OCI-LY1 (cell line): ENCODE data around the gene CGB7.
"Not testable (repeated sequence)": the region's sequence is repeated elsewhere in the genome, so short reads cannot be mapped to it uniquely, and the experiment has no call there.

ENCODE experiments used
- H2AFZ ChIP-seq: fragments of 200-600 bp; sonication (generic), shearing (Covaris generic); 2 replicates; pipeline ENCODE4 v1.6.0; 2014; ENCODE audit warnings: antibody characterized with exemption, mild to moderate bottlenecking, low read length
- H3F3A ChIP-seq: fragments of 200-600 bp; sonication (generic), shearing (Covaris generic); 2 replicates; pipeline ENCODE4 v1.6.0; 2014; ENCODE audit warnings: mild to moderate bottlenecking, antibody characterized with exemption, low read length, moderate library complexity; ENCODE audit not compliant: insufficient read depth
- H3K27ac ChIP-seq: fragments of 200-600 bp; sonication (generic); 2 replicates; pipeline ENCODE4 v1.5.1; 2014; ENCODE audit warnings: low read length, mixed run types, mild to moderate bottlenecking, low read depth; ENCODE audit not compliant: poor library complexity, severe bottlenecking
- H3K27me3 ChIP-seq: fragments of 200-600 bp; sonication (generic); 2 replicates; pipeline ENCODE4 v1.6.0; 2014; ENCODE audit warnings: antibody characterized with exemption, mild to moderate bottlenecking, low read length, moderate library complexity; ENCODE audit not compliant: insufficient read depth
- H3K36me3 ChIP-seq: fragments of 200-600 bp; sonication (generic); 2 replicates; pipeline ENCODE4 v1.6.1; 2014; ENCODE audit warnings: mild to moderate bottlenecking, antibody characterized with exemption, low read length, moderate library complexity, mixed read lengths; ENCODE audit not compliant: insufficient read depth
- H3K4me1 ChIP-seq: fragments of 200-600 bp; sonication (generic); 2 replicates; pipeline ENCODE4 v1.5.1; 2014; ENCODE audit warnings: mild to moderate bottlenecking, low read length, moderate library complexity; ENCODE audit not compliant: insufficient read depth, severe bottlenecking
- H3K4me2 ChIP-seq: fragments of 200-600 bp; sonication (generic), shearing (Covaris generic); 2 replicates; pipeline ENCODE4 v1.6.1; 2014; ENCODE audit warnings: low read length
- H3K4me3 ChIP-seq: fragments of 200-600 bp; sonication (generic); 2 replicates; pipeline ENCODE4 v1.5.1; 2014; ENCODE audit warnings: low read length, low read depth, mild to moderate bottlenecking, mixed read lengths; ENCODE audit not compliant: poor library complexity, severe bottlenecking
- H3K79me2 ChIP-seq: fragments of 200-600 bp; shearing (Covaris generic); 2 replicates; pipeline ENCODE4 v1.6.1; 2016; ENCODE audit warnings: mixed run types, low read length, mixed read lengths; ENCODE audit not compliant: insufficient read depth
- H3K9ac ChIP-seq: fragments of 200-600 bp; sonication (generic), shearing (Covaris generic); 2 replicates; pipeline ENCODE4 v1.6.1; 2014; ENCODE audit warnings: mild to moderate bottlenecking, low read length, mixed read lengths
- H3K9me2 ChIP-seq: fragments of 200-600 bp; sonication (generic), shearing (Covaris generic); 2 replicates; pipeline ENCODE4 v1.6.1; 2014; ENCODE audit warnings: low read depth, mild to moderate bottlenecking, low read length, mixed read lengths
- H3K9me3 ChIP-seq: fragments of 200-600 bp; shearing (Covaris generic); 2 replicates; pipeline ENCODE4 v1.6.1; 2014; ENCODE audit warnings: low read length, mixed read lengths
- H4K20me1 ChIP-seq: fragments of 200-600 bp; sonication (generic), shearing (Covaris generic); 2 replicates; pipeline ENCODE4 v1.6.0; 2016; ENCODE audit warnings: mild to moderate bottlenecking, low read length; ENCODE audit not compliant: insufficient read depth
- CTCF ChIP-seq: fragments of 200-600 bp; sonication (generic), shearing (Covaris generic); IDR thresholded peaks from 2 replicates; pipeline ENCODE4 v1.5.1; 2017; ENCODE audit warnings: mild to moderate bottlenecking, antibody characterized with exemption, low read length, moderate library complexity, mixed read lengths
- EZH2 ChIP-seq: fragments of 200-600 bp; sonication (generic), shearing (Covaris generic); IDR thresholded peaks from 2 replicates; pipeline ENCODE4 v1.8.0; 2017; ENCODE audit warnings: borderline replicate concordance, mixed run types, mild to moderate bottlenecking, antibody characterized with exemption, low read length, moderate library complexity, mixed read lengths

The CGB7 gene

DNA sequence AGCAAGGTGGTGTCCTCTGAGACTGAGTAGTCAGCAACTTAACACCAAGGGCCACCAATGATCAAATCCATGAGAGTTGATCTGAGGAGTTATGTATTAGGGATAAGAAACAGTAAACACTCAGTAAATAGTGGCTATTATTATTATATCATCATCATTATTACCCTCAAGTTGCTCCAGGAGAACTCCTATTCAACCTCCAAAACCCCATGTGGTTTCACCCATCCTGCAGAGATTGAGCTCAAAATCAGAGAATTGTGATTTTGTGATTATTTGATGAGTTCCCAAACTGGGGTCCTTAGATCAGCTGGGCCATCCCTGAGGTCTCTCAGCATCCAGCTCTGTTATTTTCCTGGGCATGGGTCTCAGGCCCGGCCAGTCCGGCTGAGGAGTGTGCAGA lies 3.5 kb upstream of the CGB7 start:
- H4K20me1 ChIP-seq = no peaks in the 10 kb centered on the region
- H3K4me1 ChIP-seq = peaks cover 4% of the 10 kb centered on the region
- H3K79me2 ChIP-seq = no peaks in the 10 kb centered on the region
- no peak overlapping the region for H2AFZ ChIP-seq
- H3K9me2 ChIP-seq = no peaks in the 10 kb centered on the region
- TF ChIP-seq EZH2 (no peak), CTCF (no peak)
- H3K9me3 ChIP-seq = no peaks in the 10 kb centered on the region
- H3K9ac ChIP-seq = no peak overlapping the region
- H3K36me3 ChIP-seq = no peaks in the 10 kb centered on the region
- no peaks in the 10 kb centered on the region for H3F3A ChIP-seq
- no peak overlapping the region for H3K4me3 ChIP-seq
- peaks cover 10% of the 10 kb centered on the region; the same call in 1 of the 2 replicates for H3K27me3 ChIP-seq
- H3K27ac ChIP-seq = no peak overlapping the region
- no peak overlapping the region for H3K4me2 ChIP-seq

DNA sequence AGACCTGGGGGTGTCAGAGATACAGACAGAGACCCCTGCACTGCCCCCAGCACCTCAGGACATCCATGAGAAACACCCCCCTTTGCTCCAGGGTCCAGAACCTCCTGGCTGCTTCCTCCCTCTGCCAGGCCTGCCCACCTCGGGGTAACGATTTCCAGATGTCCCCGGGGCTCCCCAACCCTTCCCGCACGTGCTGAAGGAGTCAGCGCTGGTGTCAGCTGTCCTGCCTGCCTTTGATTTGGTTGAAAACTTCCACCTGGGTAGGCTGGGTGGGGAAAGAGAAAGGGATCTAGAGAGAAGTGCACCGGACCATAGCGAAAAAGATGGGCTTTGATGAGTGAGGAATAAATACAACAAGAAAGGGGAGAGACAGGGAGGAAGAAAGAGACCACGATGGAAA lies 1.5 kb upstream of the CGB7 start:
- H3K4me2 ChIP-seq = no peak overlapping the region
- no peaks in the 10 kb centered on the region for H3K9me3 ChIP-seq
- no peaks in the 10 kb centered on the region for H3K79me2 ChIP-seq
- no peaks in the 10 kb centered on the region for H3K9me2 ChIP-seq
- no peak overlapping the region for H3K27ac ChIP-seq
- H2AFZ ChIP-seq = no peak overlapping the region
- no peak overlapping the region for H3K4me3 ChIP-seq
- H3K27me3 ChIP-seq = peaks cover 5% of the 10 kb centered on the region; the same call in 1 of the 2 replicates
- no peak for TF ChIP-seq CTCF
- H3F3A ChIP-seq = no peaks in the 10 kb centered on the region
- H3K36me3 ChIP-seq = no peaks in the 10 kb centered on the region
- no peaks in the 10 kb centered on the region for H4K20me1 ChIP-seq
- H3K9ac ChIP-seq = no peak overlapping the region
- peaks cover 4% of the 10 kb centered on the region for H3K4me1 ChIP-seq

DNA sequence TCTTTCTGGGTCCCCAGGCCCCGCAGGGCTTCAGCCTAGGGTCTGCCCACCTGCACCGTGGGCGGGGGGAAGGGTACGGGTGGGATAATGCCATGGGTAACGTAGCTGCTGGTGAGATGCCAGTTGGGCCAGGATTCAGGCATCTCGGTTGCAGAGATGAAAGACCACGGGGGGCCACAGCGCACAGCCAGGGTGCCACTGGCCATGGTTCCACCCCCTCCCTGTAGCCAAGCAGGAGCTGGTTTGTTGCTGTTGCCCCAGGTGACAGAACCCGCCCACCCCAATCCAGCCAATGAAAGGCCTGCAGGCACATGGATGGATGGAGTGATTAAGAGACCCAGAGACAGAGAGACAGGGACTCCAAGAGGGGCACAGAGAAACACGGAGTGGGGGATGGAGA lies 1.0 kb upstream of the CGB7 start:
- Histone ChIP-seq H3K27ac (no peak overlapping the region), H3K4me3 (no peak overlapping the region), H3K4me1 (peaks cover 4% of the 10 kb centered on the region), H3K4me2 (no peak overlapping the region), H3K27me3 (peaks cover 5% of the 10 kb centered on the region; the same call in 1 of the 2 replicates), H4K20me1 (no peaks in the 10 kb centered on the region), H3K9me2 (no peaks in the 10 kb centered on the region), H3K9ac (no peak overlapping the region), H2AFZ (no peak overlapping the region), H3K79me2 (no peaks in the 10 kb centered on the region), H3F3A (no peaks in the 10 kb centered on the region), H3K36me3 (no peaks in the 10 kb centered on the region), H3K9me3 (no peaks in the 10 kb centered on the region)
- TF ChIP-seq EZH2 (no peak), CTCF (no peak)

- not testable (repeated sequence) for H3K4me1 ChIP-seq, H3K27ac ChIP-seq, H3K36me3 ChIP-seq, H3K9me3 ChIP-seq, H3F3A ChIP-seq, H3K9ac ChIP-seq, H3K27me3 ChIP-seq, H3K9me2 ChIP-seq, H3K4me3 ChIP-seq, H3K79me2 ChIP-seq, H4K20me1 ChIP-seq, H2AFZ ChIP-seq
- H3K4me2 ChIP-seq = peak overlapping the region; percentile 61; the same call in 1 of the 2 replicates
These were observed 500 bp downstream of the CGB7 start for GRCh38 chr19:49056902-49057596.
